Measurements from ENCODE around the gene CCND3. TPM values are rescaled to one million over a fixed set of nuclear protein-coding genes. Genes with fewer than 3 reads are reported as not detected.
A peak's percentile ranks its signal among the peaks of the same experiment; 100 is the strongest.

The CCND3 gene
- total RNA-seq, 2 donors from 2014 or later: 145 to 153 TPM

- H3K27me3 ChIP-seq (replicated peaks; ENCODE audit: insufficient read depth): no peaks in the 10 kb centered on the region
- H3K27ac ChIP-seq: peak overlapping the region; percentile 56 to 77
- H3K9me3 ChIP-seq: no peaks in the 10 kb centered on the region
- TF ChIP-seq POLR2AphosphoS5 (IDR thresholded peaks at IDR 0.05): no peak
- no peak for TF ChIP-seq POLR2A (IDR thresholded peaks at IDR 0.05)
- no peak for TF ChIP-seq CTCF (IDR thresholded peaks at IDR 0.05)
- peak overlapping the region; percentile 58 to 79 for H3K4me3 ChIP-seq
- 33% methylated on average over 20 of the region's 20 CpGs for WGBS
- H3K4me1 ChIP-seq (replicated peaks): peaks cover 10% of the 10 kb centered on the region
- intact Hi-C loops (cut with DNase I): loop anchor here (5.0 kb wide), 1 partner anchor 100 kb away; no protein-coding TSS in a partner anchor
- H3K36me3 ChIP-seq: no peaks in the 10 kb centered on the region
- DNase-seq (ENCODE audit: low spot score): no peak
Observed at GRCh38 chr6:41942067-41942851, 651 bp upstream of the CCND3 start.

GRCh38 chr6:41940759-41941279 is 789 bp downstream of the CCND3 start:
- Histone ChIP-seq H3K27me3 (replicated peaks; ENCODE audit: insufficient read depth) (no peaks in the 10 kb centered on the region), H3K4me1 (replicated peaks) (peaks cover 10% of the 10 kb centered on the region), H3K27ac (peak overlapping the region; percentile 66 to 77), H3K9me3 (no peaks in the 10 kb centered on the region), H3K36me3 (peaks cover 0 to 3% of the 10 kb centered on the region in 2 donors), H3K4me3 (peak overlapping the region; percentile 58 to 79)
- intact Hi-C loops (cut with DNase I): loop anchor here (5.0 kb wide), 1 partner anchor 101 kb away; no protein-coding TSS in a partner anchor
- under 1% methylated on average over 37 of the region's 38 CpGs for WGBS
- DNase-seq (ENCODE audit: low spot score): no peak
- TF ChIP-seq CTCF (IDR thresholded peaks at IDR 0.05): peak in 1 of 4 experiments; percentile 6
- TF ChIP-seq POLR2A (IDR thresholded peaks at IDR 0.05): no peak
- TF ChIP-seq POLR2AphosphoS5 (IDR thresholded peaks at IDR 0.05): no peak

GRCh38 chr6:41939848-41940758 is 1.5 kb downstream of the CCND3 start:
- TF ChIP-seq POLR2AphosphoS5 (IDR thresholded peaks at IDR 0.05): no peak
- no peak for TF ChIP-seq POLR2A (IDR thresholded peaks at IDR 0.05)
- TF ChIP-seq CTCF (IDR thresholded peaks at IDR 0.05): no peak
- Histone ChIP-seq H3K27ac (peak overlapping the region; percentile 66 to 77), H3K27me3 (replicated peaks; ENCODE audit: insufficient read depth) (no peaks in the 10 kb centered on the region), H3K9me3 (no peaks in the 10 kb centered on the region), H3K36me3 (peaks cover 0 to 4% of the 10 kb centered on the region in 2 donors), H3K4me1 (replicated peaks) (peaks cover 10% of the 10 kb centered on the region), H3K4me3 (peak overlapping the region; percentile 58 to 79)
- WGBS: 16% methylated on average over 27 of the region's 27 CpGs
- intact Hi-C loops (cut with DNase I): loop anchor here (5.0 kb wide), 2 partner anchors 102 to 158 kb away; partner anchors contain the start of gene PRICKLE4
- no peak for DNase-seq (ENCODE audit: low spot score)

GRCh38 chr6:41939176-41939847 is 2.3 kb downstream of the CCND3 start:
- Histone ChIP-seq H3K4me3 (no peak overlapping the region), H3K36me3 (peaks cover 4 to 5% of the 10 kb centered on the region in 2 donors), H3K9me3 (no peaks in the 10 kb centered on the region), H3K27me3 (replicated peaks; ENCODE audit: insufficient read depth) (no peaks in the 10 kb centered on the region), H3K27ac (peak overlapping the region in 1 of 2 donors; percentile 13), H3K4me1 (replicated peaks) (peaks cover 10% of the 10 kb centered on the region)
- TF ChIP-seq CTCF (IDR thresholded peaks at IDR 0.05): no peak
- no peak for TF ChIP-seq POLR2A (IDR thresholded peaks at IDR 0.05)
- TF ChIP-seq POLR2AphosphoS5 (IDR thresholded peaks at IDR 0.05): no peak
- no peak for DNase-seq (ENCODE audit: low spot score)
- intact Hi-C loops (cut with DNase I): loop anchor here (5.0 kb wide), 1 partner anchor 157 kb away; the partner anchor contains the start of gene PRICKLE4
- WGBS: 56% methylated on average over 11 of the region's 11 CpGs

Measured in prostate gland (tissue), 2 donors.